ENCODE measurements around the gene UBE3C. TPM values are rescaled to one million over a fixed set of nuclear protein-coding genes. Genes with fewer than 3 reads are reported as not detected.
A peak's percentile ranks its signal among the peaks of the same experiment; 100 is the strongest.

Gene UBE3C
- total and polyA plus RNA-seq, 10 donors: 9.7 to 81.6 (median 59.1) TPM

- Histone ChIP-seq H3K27me3 (replicated peaks in 1 of 7) (peaks cover 0 to 7% (median 0%) of the 10 kb centered on the region in 7 donors), H3K4me3 (no peak overlapping the region), H3K27ac (peak overlapping the region in 2 of 8 donors; percentile 8 to 87), H3K36me3 (no peaks in the 10 kb centered on the region), H3K9me3 (no peaks in the 10 kb centered on the region), H3K4me1 (peaks cover 5 to 50% (median 21%) of the 10 kb centered on the region in 6 donors)
- 54 to 83% (median 70%) methylated on average over 16 to 37 of the region's 37 CpGs for WGBS, 5 donors
- intact Hi-C loops (cut with DNase I; ENCODE audit: low total_unique reads): no loop called here
- peak in 1 of 3 donors; percentile 58 for TF ChIP-seq POLR2AphosphoS5 (IDR thresholded peaks at IDR 0.05)
- TF ChIP-seq POLR2A (IDR thresholded peaks at IDR 0.05): no peak
- DNase-seq: peak; percentile 81
Observed at GRCh38 chr7:157299613-157300368, 161.1 kb downstream of the UBE3C start.

GRCh38 chr7:157300369-157300825, 161.7 kb downstream of the UBE3C start:
- H3K27ac ChIP-seq: peak overlapping the region in 2 of 8 donors; percentile 87

GRCh38 chr7:157301610-157302120, 162.9 kb downstream of the UBE3C start:
- peaks cover 5 to 50% (median 21%) of the 10 kb centered on the region in 6 donors for H3K4me1 ChIP-seq
- H3K9me3 ChIP-seq: no peaks in the 10 kb centered on the region
- H3K36me3 ChIP-seq: no peaks in the 10 kb centered on the region
- WGBS, 5 donors: 48 to 66% (median 59%) methylated on average over 10 of the region's 10 CpGs
- TF ChIP-seq CTCF (IDR thresholded peaks at IDR 0.05 in 8 of 11, conservative IDR thresholded peaks at IDR 0.05 in 3 of 11) (no peak), POLR2A (IDR thresholded peaks at IDR 0.05) (no peak), POLR2AphosphoS5 (IDR thresholded peaks at IDR 0.05) (no peak)
- H3K27ac ChIP-seq: peak overlapping the region; percentile 60 to 87 (median 78)
- intact Hi-C loops (cut with DNase I; ENCODE audit: low total_unique reads): no loop called here
- H3K27me3 ChIP-seq (replicated peaks in 1 of 7): peaks cover 0 to 7% (median 0%) of the 10 kb centered on the region in 7 donors
- H3K4me3 ChIP-seq: peak overlapping the region in 1 of 8 donors; percentile 42
- no peak for DNase-seq

More at GRCh38 chr7:157300369-157300825, 161.7 kb downstream of the UBE3C start:
- WGBS, 5 donors: 81 to 91% (median 84%) methylated on average over 28 to 29 of the region's 29 CpGs
- no peaks in the 10 kb centered on the region for H3K36me3 ChIP-seq
- H3K4me1 ChIP-seq: peaks cover 5 to 50% (median 21%) of the 10 kb centered on the region in 6 donors
- TF ChIP-seq POLR2A (IDR thresholded peaks at IDR 0.05): no peak
- no peak for TF ChIP-seq CTCF (IDR thresholded peaks at IDR 0.05 in 8 of 11, conservative IDR thresholded peaks at IDR 0.05 in 3 of 11)
- TF ChIP-seq POLR2AphosphoS5 (IDR thresholded peaks at IDR 0.05): no peak
- H3K4me3 ChIP-seq: no peak overlapping the region
- intact Hi-C loops (cut with DNase I; ENCODE audit: low total_unique reads): no loop called here
- no peaks in the 10 kb centered on the region for H3K9me3 ChIP-seq
- no peak for DNase-seq
- peaks cover 0 to 7% (median 0%) of the 10 kb centered on the region in 7 donors for H3K27me3 ChIP-seq (replicated peaks in 1 of 7)

GRCh38 chr7:157306846-157307838, 168.4 kb downstream of the UBE3C start:
- H3K4me1 ChIP-seq: peaks cover 0 to 14% (median 10%) of the 10 kb centered on the region in 6 donors

More at GRCh38 chr7:157306846-157307838, 168.4 kb downstream of the UBE3C start:
- DNase-seq: no peak
- TF ChIP-seq POLR2AphosphoS5 (IDR thresholded peaks at IDR 0.05) (no peak), POLR2A (IDR thresholded peaks at IDR 0.05) (no peak), CTCF (IDR thresholded peaks at IDR 0.05 in 8 of 11, conservative IDR thresholded peaks at IDR 0.05 in 3 of 11) (no peak)
- intact Hi-C loops (cut with DNase I; ENCODE audit: low total_unique reads): no loop called here
- Histone ChIP-seq H3K27me3 (replicated peaks in 1 of 7) (no peaks in the 10 kb centered on the region), H3K36me3 (no peaks in the 10 kb centered on the region), H3K27ac (no peak overlapping the region), H3K9me3 (no peaks in the 10 kb centered on the region), H3K4me3 (no peak overlapping the region)
- WGBS, 5 donors: 88 to 92% (median 89%) methylated on average over 27 of the region's 27 CpGs

Data from spleen (tissue), 11 donors.